HG03521 (cell line): ENCODE measurements around the gene TEX52.
A peak's percentile ranks its signal among the peaks of the same experiment; 100 is the strongest.

Source experiments
- ATAC-seq: cut with Tn5 transposase; IDR thresholded peaks from one replicate; pipeline ENCODE4 v1.9.1; 2021; ENCODE audit warnings: mild to moderate bottlenecking, moderate library complexity; ENCODE audit not compliant: unreplicated experiment

The TEX52 gene

GRCh38 chr12:2857021-2857431, at the start of gene TEX52:
TEX52 (minus strand) TSS chr12:2857039; CDS start chr12:2857026, 13 bp downstream.
- no peak for ATAC-seq

- no peak for ATAC-seq
Measured at GRCh38 chr12:2904260-2904659, 47.4 kb upstream of the TEX52 start.

GRCh38 chr12:2902272-2902880, 45.5 kb upstream of the TEX52 start:
- no peak for ATAC-seq

- ATAC-seq, result no peak
Measured at GRCh38 chr12:2900642-2901041, 43.8 kb upstream of the TEX52 start.

GRCh38 chr12:2897418-2897817, 40.6 kb upstream of the TEX52 start:
- ATAC-seq, result no peak

- ATAC-seq, result no peak
Measured at GRCh38 chr12:2895511-2895910, 38.7 kb upstream of the TEX52 start.

- no peak for ATAC-seq
Measured at GRCh38 chr12:2895051-2895451, 38.2 kb upstream of the TEX52 start.

- no peak for ATAC-seq
Measured at GRCh38 chr12:2893007-2893406, 36.2 kb upstream of the TEX52 start.

GRCh38 chr12:2892246-2892645, 35.4 kb upstream of the TEX52 start:
- ATAC-seq, result no peak

- no peak for ATAC-seq
Measured at GRCh38 chr12:2891240-2892053, 34.6 kb upstream of the TEX52 start.

- peak; percentile 97 for ATAC-seq
Measured at GRCh38 chr12:2890388-2891239, 33.8 kb upstream of the TEX52 start, which contains the start of gene TULP3. TULP3 (plus strand) TSS chr12:2890891; CDS start chr12:2890948, 57 bp downstream.

GRCh38 chr12:2890001-2890387, 33.2 kb upstream of the TEX52 start:
- ATAC-seq, result no peak

GRCh38 chr12:2886768-2887450, 30.1 kb upstream of the TEX52 start:
- no peak for ATAC-seq

GRCh38 chr12:2884810-2885209, 28.0 kb upstream of the TEX52 start:
- no peak for ATAC-seq

GRCh38 chr12:2879853-2880252, 23.0 kb upstream of the TEX52 start:
- no peak for ATAC-seq

- no peak for ATAC-seq
Measured at GRCh38 chr12:2877953-2878732, 21.3 kb upstream of the TEX52 start.

GRCh38 chr12:2877047-2877952, 20.5 kb upstream of the TEX52 start, which contains the start of the genes FOXM1 and RHNO1:
FOXM1 (minus strand) TSS chr12:2877174; CDS start chr12:2874478, 2,696 bp downstream.
RHNO1 (plus strand) TSS chr12:2877223; CDS start chr12:2885367, 8,144 bp downstream.
- peak; percentile 83 for ATAC-seq

- peak; percentile 34 for ATAC-seq
Measured at GRCh38 chr12:2876431-2877046, 19.7 kb upstream of the TEX52 start.
